ENCODE data around the gene GGCT. TPM values are rescaled to one million over a fixed set of nuclear protein-coding genes. Genes with fewer than 3 reads are reported as not detected.
A peak's percentile ranks its signal among the peaks of the same experiment; 100 is the strongest.

Gene GGCT
- total and polyA plus RNA-seq, 2 donors from 2014 or later, result 23.8 to 70.1 TPM

GRCh38 chr7:30472784-30473775, 31.5 kb downstream of the GGCT start:
- H3K4me1 ChIP-seq (ENCODE audit: control insufficient read depth in 2 of 3, insufficient read depth in 2 of 3, low read depth in 1 of 3, low read length in 3 of 3), result peaks cover 14 to 39% (median 18%) of the 10 kb centered on the region in 3 donors
- no peak overlapping the region for H3K9ac ChIP-seq (ENCODE audit: low read length in 3 of 3)
- FAIRE-seq, result no peak
- H3K9me3 ChIP-seq (ENCODE audit: control insufficient read depth in 2 of 3, insufficient read depth in 1 of 3, low read length in 3 of 3), result no peaks in the 10 kb centered on the region
- H3K27me3 ChIP-seq (ENCODE audit: control insufficient read depth, insufficient read depth, low read length), result no peaks in the 10 kb centered on the region
- no peak overlapping the region for H3K27ac ChIP-seq (ENCODE audit: low read depth in 2 of 2, low read length in 2 of 2)
- intact Hi-C loops (cut with DNase I), result no loop called here
- DNase-seq, result no peak
- no peak for TF ChIP-seq CTCF (IDR thresholded peaks at IDR 0.05; ENCODE audit: borderline replicate concordance, extremely low read depth, insufficient read depth)
- no peaks in the 10 kb centered on the region for H3K36me3 ChIP-seq (ENCODE audit: control insufficient read depth in 2 of 3, insufficient read depth in 3 of 3, low read length in 3 of 3)
- H3K4me3 ChIP-seq (ENCODE audit: low read length in 3 of 3), result no peak overlapping the region

- intact Hi-C loops (cut with DNase I), result no loop called here
- Histone ChIP-seq H3K27ac (ENCODE audit: low read depth in 2 of 2, low read length in 2 of 2) (no peak overlapping the region), H3K4me1 (ENCODE audit: control insufficient read depth in 2 of 3, insufficient read depth in 2 of 3, low read depth in 1 of 3, low read length in 3 of 3) (peaks cover 14 to 35% (median 18%) of the 10 kb centered on the region in 3 donors), H3K9ac (ENCODE audit: low read length in 3 of 3) (no peak overlapping the region), H3K9me3 (ENCODE audit: control insufficient read depth in 2 of 3, insufficient read depth in 1 of 3, low read length in 3 of 3) (no peaks in the 10 kb centered on the region), H3K27me3 (ENCODE audit: control insufficient read depth, insufficient read depth, low read length) (no peaks in the 10 kb centered on the region), H3K36me3 (ENCODE audit: control insufficient read depth in 2 of 3, insufficient read depth in 3 of 3, low read length in 3 of 3) (no peaks in the 10 kb centered on the region), H3K4me3 (ENCODE audit: low read length in 3 of 3) (no peak overlapping the region)
- no peak for TF ChIP-seq CTCF (IDR thresholded peaks at IDR 0.05; ENCODE audit: borderline replicate concordance, extremely low read depth, insufficient read depth)
- no peak for FAIRE-seq
- no peak for DNase-seq
Observed at GRCh38 chr7:30472081-30472783, 32.4 kb downstream of the GGCT start.

- Histone ChIP-seq H3K36me3 (ENCODE audit: control insufficient read depth in 2 of 3, insufficient read depth in 3 of 3, low read length in 3 of 3) (no peaks in the 10 kb centered on the region), H3K4me3 (ENCODE audit: low read length in 3 of 3) (no peak overlapping the region), H3K9ac (ENCODE audit: low read length in 3 of 3) (no peak overlapping the region), H3K4me1 (ENCODE audit: control insufficient read depth in 2 of 3, insufficient read depth in 2 of 3, low read depth in 1 of 3, low read length in 3 of 3) (peaks cover 12 to 26% (median 13%) of the 10 kb centered on the region in 3 donors), H3K27ac (ENCODE audit: low read depth in 2 of 2, low read length in 2 of 2) (peak overlapping the region in 1 of 2 donors; percentile 86), H3K27me3 (ENCODE audit: control insufficient read depth, insufficient read depth, low read length) (no peaks in the 10 kb centered on the region), H3K9me3 (ENCODE audit: control insufficient read depth in 2 of 3, insufficient read depth in 1 of 3, low read length in 3 of 3) (no peaks in the 10 kb centered on the region)
- DNase-seq (no peak), FAIRE-seq (no peak)
- intact Hi-C loops (cut with DNase I), result no loop called here
- TF ChIP-seq CTCF (IDR thresholded peaks at IDR 0.05; ENCODE audit: borderline replicate concordance, extremely low read depth, insufficient read depth), result no peak
Observed at GRCh38 chr7:30471205-30471604, 33.4 kb downstream of the GGCT start.
